Measurements from ENCODE around the gene IGFBPL1.
A peak's percentile ranks its signal among the peaks of the same experiment; 100 is the strongest.

Gene IGFBPL1

DNA sequence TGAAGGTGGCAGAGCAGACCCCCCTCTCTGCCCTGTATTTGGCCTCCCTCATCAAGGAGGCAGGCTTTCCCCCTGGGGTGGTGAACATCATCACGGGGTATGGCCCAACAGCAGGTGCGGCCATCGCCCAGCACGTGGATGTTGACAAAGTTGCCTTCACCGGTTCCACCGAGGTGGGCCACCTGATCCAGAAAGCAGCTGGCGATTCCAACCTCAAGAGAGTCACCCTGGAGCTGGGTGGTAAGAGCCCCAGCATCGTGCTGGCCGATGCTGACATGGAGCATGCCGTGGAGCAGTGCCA lies 27.9 kb downstream of the IGFBPL1 start:
- no peak for DNase-seq (ENCODE audit: insufficient read length, low spot score)
- FAIRE-seq: no peak
- TF ChIP-seq POLR2A (IDR thresholded peaks at IDR 0.05; ENCODE audit: low read depth, low read length): no peak

DNA sequence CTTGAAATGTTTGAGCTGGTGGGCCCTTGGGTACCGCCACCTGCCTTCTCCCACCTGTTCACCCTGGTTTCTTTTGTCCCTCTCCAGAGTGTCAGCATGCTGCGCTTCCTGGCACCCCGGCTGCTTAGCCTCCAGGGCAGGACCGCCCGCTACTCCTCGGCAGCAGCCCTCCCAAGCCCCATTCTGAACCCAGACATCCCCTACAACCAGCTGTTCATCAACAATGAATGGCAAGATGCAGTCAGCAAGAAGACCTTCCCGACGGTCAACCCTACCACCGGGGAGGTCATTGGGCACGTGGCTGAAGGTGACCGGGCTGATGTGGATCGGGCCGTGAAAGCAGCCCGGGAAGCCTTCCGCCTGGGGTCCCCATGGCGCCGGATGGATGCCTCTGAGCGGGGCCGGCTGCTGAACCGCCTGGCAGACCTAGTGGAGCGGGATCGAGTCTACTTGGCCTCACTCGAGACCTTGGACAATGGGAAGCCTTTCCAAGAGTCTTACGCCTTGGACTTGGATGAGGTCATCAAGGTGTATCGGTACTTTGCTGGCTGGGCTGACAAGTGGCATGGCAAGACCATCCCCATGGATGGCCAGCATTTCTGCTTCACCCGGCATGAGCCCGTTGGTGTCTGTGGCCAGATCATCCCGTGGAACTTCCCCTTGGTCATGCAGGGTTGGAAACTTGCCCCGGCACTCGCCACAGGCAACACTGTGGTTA lies 28.4 kb downstream of the IGFBPL1 start:
- no peak for TF ChIP-seq POLR2A (IDR thresholded peaks at IDR 0.05; ENCODE audit: low read depth, low read length)
- no peak for FAIRE-seq

DNA sequence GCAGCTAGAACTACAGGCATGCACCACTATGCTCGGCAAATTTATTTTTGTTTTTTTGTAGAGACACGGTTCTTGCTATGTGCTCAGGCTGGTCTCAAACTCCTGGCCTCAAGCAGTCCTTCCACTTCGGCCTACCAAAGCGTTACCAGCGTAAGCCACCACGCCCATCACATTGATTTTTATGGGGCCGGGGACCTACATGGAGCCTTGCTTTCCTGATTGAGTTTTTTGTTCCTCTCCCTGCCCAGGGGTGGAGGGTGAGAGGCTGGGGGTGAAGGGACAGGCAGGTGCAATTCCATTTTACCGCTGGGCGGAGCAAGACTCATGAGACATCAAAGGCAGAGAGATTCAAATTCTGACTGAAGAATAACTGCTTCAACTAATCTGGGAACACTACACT lies 29.8 kb downstream of the IGFBPL1 start:
- FAIRE-seq: no peak

More for the DNA sequence above, 28.4 kb downstream of the IGFBPL1 start:
- DNase-seq (ENCODE audit: insufficient read length, low spot score): no peak

DNA sequence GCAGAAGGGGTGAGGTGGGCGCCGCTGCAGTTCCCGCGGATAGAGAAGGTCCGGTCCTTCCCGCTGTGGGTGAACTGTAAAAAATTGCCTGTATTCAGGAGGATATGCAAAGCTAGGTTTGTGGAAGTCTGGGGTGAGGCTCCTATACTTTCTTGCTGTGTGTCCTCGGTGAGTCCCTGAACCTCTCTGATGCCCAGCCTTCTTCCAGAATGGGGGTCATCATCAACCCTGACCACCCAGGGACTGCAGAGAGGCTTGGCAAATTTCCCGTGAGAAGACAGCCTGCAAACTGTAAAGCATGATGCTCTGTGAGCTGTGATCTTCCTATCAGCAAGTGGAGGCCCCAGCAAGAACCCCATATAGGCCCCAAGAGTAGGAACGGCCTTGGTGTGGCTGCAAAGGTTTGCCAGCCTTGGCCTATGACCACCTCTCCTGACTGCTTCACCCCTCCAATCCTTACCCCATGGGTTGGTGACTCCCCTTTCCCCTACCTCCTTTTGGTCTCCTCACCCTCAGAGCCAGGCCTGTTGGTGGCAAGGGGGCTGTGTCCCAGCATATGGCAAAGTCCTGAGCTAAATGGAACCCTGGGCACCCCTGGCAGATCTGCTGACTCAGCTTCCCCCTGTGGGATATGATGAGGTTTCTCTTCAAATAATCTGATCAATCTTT lies 31.0 kb downstream of the IGFBPL1 start:
- FAIRE-seq (no peak), DNase-seq (ENCODE audit: insufficient read length, low spot score) (no peak)
- no peak for TF ChIP-seq POLR2A (IDR thresholded peaks at IDR 0.05; ENCODE audit: low read depth, low read length)

More for the DNA sequence above, 29.8 kb downstream of the IGFBPL1 start:
- TF ChIP-seq POLR2A (IDR thresholded peaks at IDR 0.05; ENCODE audit: low read depth, low read length): no peak
- no peak for DNase-seq (ENCODE audit: insufficient read length, low spot score)

DNA sequence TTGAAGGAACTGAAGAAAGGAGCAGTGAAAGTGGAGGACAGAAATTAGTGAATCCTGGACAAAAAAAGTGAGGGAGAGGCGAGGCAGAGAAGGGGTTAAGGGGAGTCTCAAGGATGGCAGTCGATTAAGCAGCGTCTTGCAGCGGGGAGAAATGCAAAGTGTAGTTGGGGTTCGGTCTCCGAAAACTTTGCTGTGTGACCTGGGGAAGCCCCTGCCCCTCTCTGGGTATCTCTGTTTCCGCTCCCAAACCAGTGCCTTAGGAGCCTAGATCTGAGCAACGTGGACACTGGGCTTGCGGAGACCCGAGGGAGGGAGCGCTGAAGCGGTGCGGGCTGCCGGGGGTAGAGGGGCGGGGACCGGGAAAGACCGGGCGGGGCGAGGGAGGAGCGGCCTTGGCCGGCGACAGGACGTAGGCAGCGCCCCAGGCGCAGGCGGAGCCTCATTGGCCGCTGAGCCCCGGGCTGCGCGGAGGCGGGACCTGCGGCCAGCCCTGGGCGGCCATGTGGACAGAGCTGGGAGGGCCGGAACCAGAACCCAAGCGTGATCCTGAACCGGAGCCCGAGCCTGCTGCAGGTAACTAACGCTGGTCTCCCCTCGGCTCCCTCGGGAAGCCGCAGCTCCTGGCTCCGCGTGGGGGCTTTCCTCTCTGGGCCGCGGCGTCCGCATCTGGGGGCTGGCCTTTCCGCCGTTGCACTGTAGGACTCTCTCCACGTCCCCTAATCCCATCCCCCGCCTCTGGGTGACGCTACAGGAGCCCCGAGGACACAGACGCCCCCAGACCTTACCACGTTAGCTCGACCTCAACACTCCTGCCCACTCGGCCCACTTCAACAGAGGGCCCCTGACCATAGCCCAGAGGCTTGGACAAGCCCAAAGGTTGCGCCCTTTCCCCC lies 31.8 kb downstream of the IGFBPL1 start, which contains the start of gene ALDH1B1:
Gene ALDH1B1, plus strand, starts transcription at position 468 of the 893 bp plus-strand sequence. CDS start 3,047 bp downstream, outside the sequence.
- peak; percentile 53 for FAIRE-seq
- peak; percentile 47; the same call in 1 of the 2 replicates for TF ChIP-seq POLR2A (IDR thresholded peaks at IDR 0.05; ENCODE audit: low read depth, low read length)

DNA sequence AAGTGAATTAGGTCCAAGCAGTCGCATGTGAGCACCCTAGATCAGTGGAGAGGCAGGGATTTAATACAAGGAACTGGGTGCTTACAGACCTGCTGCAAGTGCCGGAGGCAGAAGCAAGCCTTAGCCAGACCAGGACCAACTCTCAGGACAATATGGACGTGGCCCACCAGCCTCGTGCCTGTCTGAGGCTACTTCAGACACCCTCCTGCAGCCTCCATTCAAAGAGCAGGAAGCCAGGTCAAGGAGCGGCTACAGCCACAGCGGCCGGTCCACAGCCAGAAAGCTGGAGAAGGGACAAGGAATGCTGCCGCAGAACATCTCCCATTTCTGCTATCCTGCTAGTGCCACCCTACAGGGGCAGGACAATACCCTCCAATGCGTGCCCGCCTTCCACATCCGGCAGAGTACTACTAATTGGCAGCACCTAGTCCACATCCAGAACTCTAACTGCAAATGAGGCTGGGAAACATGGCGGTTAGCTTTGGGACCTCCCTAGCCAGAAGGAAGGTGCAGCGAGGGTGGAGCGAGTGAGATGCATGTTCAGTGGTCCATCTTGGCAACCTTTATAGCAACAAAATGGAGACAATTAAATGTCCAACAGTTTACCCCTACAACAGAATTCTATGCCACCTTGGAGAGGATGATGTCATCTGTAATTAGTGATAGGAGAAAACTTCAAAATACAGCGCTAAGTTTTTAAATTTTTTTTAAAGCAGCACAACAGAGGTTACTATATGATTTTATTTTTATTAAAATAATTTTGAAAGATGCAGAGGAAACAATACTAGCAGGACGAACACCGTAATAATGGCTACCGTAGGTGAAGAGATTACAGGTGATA lies 32.8 kb downstream of the IGFBPL1 start:
- TF ChIP-seq POLR2A (IDR thresholded peaks at IDR 0.05; ENCODE audit: low read depth, low read length): no peak
- FAIRE-seq: no peak
- no peak for DNase-seq (ENCODE audit: insufficient read length, low spot score)

More for the DNA sequence above, 31.8 kb downstream of the IGFBPL1 start, which contains the start of gene ALDH1B1:
- peak; percentile 90 for DNase-seq (ENCODE audit: insufficient read length, low spot score)

DNA sequence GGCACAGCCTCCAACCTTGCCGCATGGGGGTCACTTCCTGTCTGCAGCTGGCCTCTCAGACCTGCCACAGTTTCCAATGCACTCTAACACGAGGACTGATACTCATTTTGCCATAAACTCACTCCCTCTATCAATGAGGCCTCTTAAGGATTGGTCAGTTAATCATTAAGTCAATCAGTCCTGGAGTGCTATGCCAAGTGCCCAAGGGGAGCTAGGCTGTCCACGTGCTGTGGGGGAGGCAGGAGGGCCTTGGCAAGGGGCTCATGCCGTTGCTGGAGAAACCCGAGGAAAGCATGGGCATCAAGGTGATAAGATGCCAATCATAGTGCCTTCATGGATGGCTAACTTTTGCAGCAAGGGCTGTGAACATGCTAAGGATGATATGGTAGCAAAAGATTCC lies 33.4 kb downstream of the IGFBPL1 start:
- no peak for TF ChIP-seq POLR2A (IDR thresholded peaks at IDR 0.05; ENCODE audit: low read depth, low read length)
- no peak for FAIRE-seq

DNA sequence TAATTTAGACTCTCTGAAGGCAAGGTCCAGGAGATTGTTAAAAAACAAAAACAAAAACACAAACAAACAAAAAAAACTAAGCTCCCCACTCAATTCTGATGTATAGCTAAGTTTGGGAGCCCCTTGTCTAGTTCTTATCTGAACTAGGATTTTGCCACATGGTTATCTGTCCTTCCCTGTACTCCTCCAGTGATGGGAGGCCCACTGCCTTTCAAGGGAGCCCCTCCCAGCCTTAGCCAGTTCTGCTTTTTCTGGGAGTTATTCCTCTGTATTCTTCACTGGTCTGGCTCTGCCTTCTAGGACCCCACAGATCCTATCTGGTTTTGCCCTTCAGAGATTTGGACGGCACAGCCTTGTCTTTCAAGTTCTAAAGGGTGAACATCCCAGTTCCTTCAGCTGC lies 33.8 kb downstream of the IGFBPL1 start:
- TF ChIP-seq POLR2A (IDR thresholded peaks at IDR 0.05; ENCODE audit: low read depth, low read length): no peak
- DNase-seq (ENCODE audit: insufficient read length, low spot score) (no peak), FAIRE-seq (no peak)

More for the DNA sequence above, 33.4 kb downstream of the IGFBPL1 start:
- DNase-seq (ENCODE audit: insufficient read length, low spot score): no peak

DNA sequence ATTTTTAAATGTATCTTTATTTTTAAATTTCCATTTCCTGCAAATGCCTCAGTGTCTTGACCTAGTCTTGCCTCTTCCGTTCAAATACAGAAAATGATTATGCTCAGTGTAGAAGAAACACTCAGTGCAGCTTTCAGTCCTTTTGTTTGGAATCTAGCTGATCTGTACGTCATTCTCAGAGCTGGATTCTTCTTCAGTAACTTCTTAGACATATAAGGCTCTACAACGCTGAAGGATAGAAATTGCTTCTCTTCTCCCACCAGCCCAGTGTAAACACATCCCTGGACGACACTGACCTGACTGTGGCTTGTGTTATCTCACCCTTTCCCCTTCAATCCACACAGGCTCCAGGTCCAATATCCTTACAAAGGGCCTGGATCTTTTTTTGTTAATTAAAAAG lies 34.9 kb downstream of the IGFBPL1 start:
- TF ChIP-seq POLR2A (IDR thresholded peaks at IDR 0.05; ENCODE audit: low read depth, low read length): no peak
- FAIRE-seq: no peak

DNA sequence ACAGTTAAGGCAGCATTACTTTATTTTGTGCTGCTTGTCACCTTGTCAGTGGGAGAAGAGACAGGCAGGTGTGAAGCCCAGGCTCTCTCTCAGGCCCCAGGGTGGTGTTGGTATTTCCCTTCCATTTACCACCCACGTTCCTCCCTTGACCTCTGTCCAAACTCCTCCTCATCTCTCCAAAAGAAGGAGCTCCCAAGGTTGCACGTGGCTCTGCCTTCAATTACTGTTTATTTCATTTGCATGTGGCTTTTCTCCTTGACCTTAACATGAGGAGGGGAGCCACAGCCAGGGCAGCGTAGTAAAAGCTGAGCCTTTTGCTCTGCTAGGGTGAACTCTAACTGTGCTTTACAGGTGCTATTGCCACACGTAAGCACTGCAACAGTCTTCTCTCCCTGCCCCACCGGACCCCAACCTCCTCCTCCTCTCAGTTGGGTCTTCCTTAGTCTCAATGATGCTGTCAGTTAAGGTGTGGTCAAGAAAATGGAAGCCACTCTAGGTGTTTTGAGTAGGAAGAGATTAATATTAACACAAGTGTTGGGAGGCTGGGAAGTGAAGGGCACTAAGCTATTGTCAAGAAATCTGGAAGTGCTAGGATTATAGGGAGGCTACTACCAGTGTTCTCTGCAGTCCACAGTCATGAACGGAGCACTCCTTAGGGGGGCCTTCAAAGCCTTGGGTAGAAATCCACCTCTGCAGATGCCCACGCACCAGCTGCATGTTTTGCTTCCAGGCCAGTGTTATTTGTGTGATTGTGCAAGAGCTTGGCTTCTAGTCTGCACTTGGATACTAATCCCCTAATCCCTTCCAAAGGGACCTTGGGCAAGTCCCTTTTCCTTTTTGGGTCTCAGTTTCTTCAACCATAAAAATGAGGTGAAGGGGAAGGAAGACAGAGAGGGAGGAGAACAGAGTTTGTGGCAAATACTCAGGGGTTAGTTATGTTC lies 35.7 kb downstream of the IGFBPL1 start:
- no peak for FAIRE-seq
- DNase-seq (ENCODE audit: insufficient read length, low spot score): no peak
- no peak for TF ChIP-seq POLR2A (IDR thresholded peaks at IDR 0.05; ENCODE audit: low read depth, low read length)

More for the DNA sequence above, 34.9 kb downstream of the IGFBPL1 start:
- no peak for DNase-seq (ENCODE audit: insufficient read length, low spot score)

DNA sequence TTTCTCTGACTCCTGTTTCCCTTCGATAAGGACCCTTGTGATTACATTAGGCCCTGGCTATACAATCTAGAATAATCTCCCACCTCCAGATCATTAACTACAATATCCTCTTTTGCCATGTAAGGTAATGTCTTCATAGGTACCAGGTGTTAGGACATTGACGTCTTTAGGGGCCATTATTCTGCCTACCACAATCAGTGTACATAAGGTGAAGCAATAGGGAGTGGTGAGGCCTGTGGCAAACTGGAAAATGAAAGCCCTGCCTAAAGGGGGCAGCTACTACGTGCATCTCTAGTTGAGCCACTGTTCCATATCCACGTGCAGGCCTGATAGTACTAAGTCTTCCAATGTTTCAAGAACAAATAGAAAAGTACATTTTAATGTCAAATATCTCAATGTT lies 36.5 kb downstream of the IGFBPL1 start:
- no peak for TF ChIP-seq POLR2A (IDR thresholded peaks at IDR 0.05; ENCODE audit: low read depth, low read length)
- no peak for FAIRE-seq

DNA sequence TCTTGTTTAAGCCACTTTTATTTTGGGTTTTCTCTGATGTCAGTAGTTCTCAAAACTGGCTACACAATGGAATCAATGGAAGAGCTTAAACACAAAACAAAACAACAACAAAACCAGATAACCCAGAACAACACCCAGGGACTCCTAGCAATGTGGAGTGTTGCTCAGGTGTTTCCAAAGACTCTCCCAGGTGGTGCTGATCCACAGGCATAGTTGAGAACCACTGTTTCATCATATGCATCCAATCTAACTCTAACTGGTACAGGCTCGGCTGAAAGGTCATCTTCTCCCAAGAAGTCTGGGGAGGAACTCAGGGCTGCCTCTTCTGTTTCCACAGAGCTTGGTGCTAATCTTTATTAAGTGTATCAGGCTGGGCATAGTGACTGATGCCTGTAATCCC lies 37.2 kb downstream of the IGFBPL1 start:
- no peak for TF ChIP-seq POLR2A (IDR thresholded peaks at IDR 0.05; ENCODE audit: low read depth, low read length)
- FAIRE-seq: no peak
- DNase-seq (ENCODE audit: insufficient read length, low spot score): no peak

More for the DNA sequence above, 36.5 kb downstream of the IGFBPL1 start:
- DNase-seq (ENCODE audit: insufficient read length, low spot score): no peak
